Choroid plexus epithelial cell (primary cell): ENCODE data around the gene KCNK1.
"Not testable (repeated sequence)": the region's sequence is repeated elsewhere in the genome, so short reads cannot be mapped to it uniquely, and the experiment has no call there.

Experiments
- DNase-seq: peaks from one replicate; pipeline ENCODE4 v3.0.0-alpha.2; 2010; ENCODE audit warnings: low read depth
- H3K4me3 ChIP-seq: 2 replicates; pipeline ENCODE4 v1.5.1; 2011; ENCODE audit warnings: low read depth, mild to moderate bottlenecking, control low read depth, low read length, moderate library complexity
- CTCF ChIP-seq: conservative IDR thresholded peaks from 2 replicates; pipeline ENCODE4 v1.5.1; 2011; ENCODE audit warnings: low read depth, mild to moderate bottlenecking, control low read depth, inconsistent platforms, low read length, moderate library complexity

Gene KCNK1

DNA sequence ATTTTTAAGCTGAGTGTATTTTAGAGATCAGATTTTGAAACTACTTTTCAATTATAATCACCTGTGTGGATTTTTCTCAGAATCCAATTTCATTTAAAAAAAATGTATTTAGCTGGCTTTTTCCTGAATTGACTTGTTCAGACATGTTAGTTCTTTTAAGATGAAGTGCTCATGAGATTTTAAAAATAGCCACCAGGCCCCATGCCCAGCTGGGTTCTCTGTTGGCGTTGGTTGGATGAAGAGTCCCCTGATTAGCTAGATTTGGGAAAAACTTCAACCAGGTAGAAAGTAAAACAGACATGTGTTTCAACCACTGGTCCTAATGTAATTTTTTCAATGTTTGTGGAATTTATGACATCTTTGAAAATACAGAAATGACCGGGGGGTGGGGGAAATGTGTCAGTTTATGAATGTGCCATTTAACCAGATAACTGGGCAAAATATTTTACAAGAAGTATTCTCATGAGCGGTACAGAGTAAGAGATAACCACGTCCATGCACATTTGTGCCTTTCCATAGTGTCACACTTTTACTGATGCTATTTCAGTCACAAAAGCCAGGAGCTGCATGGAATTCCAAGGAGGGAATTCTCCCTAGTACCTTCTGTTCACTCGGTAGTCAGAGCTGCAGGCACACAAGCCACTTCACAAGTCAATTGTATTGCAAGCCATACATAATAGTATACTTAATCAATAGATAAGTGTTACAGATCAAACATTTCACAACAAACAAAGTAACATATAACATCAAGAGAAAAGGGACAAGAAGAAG is 51.1 kb downstream of the KCNK1 start:
- no peak for DNase-seq
- TF ChIP-seq CTCF = no peak
- no peak overlapping the region for H3K4me3 ChIP-seq

DNA sequence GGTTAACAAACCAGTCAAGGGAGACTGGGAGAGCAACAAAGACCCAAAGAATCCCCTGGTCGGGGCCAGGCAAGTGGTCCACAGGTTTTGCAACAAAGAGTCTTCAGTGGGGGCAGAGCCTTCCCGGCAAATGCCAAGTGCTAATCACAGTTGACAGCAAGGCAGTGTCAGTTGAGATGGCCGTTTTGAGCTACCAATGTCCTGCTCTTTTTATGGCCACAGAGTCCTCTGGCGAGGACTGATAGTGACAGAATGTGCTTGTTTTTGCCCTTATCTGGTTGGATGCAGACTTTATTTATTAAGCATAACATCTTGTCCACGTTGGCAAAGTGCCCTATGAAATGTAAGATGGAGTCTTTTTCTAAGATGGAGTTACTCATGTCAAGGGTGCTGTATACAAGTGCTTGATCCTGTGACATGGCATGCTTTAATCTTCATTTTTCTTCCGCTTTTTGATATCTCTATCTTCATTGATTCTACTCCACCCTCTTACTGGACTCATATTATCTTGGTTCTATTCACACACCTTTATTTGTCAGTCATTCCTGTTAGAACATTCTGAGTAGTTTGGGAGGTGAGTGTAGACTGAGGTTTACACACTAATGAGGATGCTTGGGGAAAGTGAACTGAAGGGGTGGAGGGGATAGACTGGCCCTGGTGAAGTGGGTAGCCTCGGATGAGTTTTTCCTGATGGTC is 51.8 kb downstream of the KCNK1 start:
- no peak overlapping the region for H3K4me3 ChIP-seq
- no peak for TF ChIP-seq CTCF
- DNase-seq = no peak

- TF ChIP-seq CTCF = no peak
- no peak for DNase-seq
- no peak overlapping the region for H3K4me3 ChIP-seq
Measured at GRCh38 chr1:233667741-233668140, 53.8 kb downstream of the KCNK1 start.

GRCh38 chr1:233668146-233668724 is 54.3 kb downstream of the KCNK1 start:
- H3K4me3 ChIP-seq = no peak overlapping the region
- no peak for TF ChIP-seq CTCF
- DNase-seq = no peak

DNA sequence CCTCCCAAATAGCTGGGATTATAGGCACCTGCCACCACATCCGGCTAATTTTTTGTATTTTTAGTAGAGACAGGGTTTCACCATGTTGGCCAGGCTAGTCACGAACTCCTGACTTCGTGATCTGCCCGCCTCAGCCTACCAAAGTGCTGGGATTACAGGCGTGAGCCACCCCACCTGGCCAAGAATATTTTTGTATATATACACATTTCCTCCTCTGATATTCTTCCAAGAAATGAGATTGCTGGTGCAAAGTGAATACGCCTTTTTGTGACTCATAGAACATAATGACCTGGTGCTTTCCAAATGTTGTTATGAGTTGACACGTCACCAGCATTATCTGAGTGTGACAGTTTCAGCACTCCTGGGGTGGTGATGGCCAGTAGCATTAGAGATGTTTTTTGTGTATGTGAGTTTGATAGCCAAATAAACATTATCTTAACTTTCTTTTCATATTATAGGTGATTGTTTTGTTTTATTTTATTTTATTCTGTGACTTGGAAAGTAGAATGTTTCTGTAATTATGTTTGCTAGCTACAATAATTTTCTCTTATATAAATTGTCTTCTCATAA is 54.9 kb downstream of the KCNK1 start:
- DNase-seq = peak; percentile 5
- no peak for TF ChIP-seq CTCF
- no peak overlapping the region for H3K4me3 ChIP-seq

- H3K4me3 ChIP-seq, DNase-seq: not testable (repeated sequence)
Measured at GRCh38 chr1:233670363-233670762, 56.5 kb downstream of the KCNK1 start.

DNA sequence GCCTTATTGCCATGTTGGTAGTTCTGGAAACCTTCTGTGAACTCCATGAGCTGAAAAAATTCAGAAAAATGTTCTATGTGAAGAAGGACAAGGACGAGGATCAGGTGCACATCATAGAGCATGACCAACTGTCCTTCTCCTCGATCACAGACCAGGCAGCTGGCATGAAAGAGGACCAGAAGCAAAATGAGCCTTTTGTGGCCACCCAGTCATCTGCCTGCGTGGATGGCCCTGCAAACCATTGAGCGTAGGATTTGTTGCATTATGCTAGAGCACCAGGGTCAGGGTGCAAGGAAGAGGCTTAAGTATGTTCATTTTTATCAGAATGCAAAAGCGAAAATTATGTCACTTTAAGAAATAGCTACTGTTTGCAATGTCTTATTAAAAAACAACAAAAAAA is 57.4 kb downstream of the KCNK1 start:
- no peak for DNase-seq
- TF ChIP-seq CTCF = no peak
- no peak overlapping the region for H3K4me3 ChIP-seq
